ENCODE measurements around the gene MBD6. TPM values are rescaled to one million over a fixed set of nuclear protein-coding genes. Genes with fewer than 3 reads are reported as not detected.
"Not testable (repeated sequence)": the region's sequence is repeated elsewhere in the genome, so short reads cannot be mapped to it uniquely, and the experiment has no call there.

The MBD6 gene
- total RNA-seq, 1 donor from 2014 or later, result 99.0 TPM

- no peak for DNase-seq (ENCODE audit: low spot score)
- Mint-ChIP-seq H3K4me3 (ENCODE audit: unreplicated experiment) (no peak overlapping the region), H3K4me1 (ENCODE audit: unreplicated experiment) (no peaks in the 10 kb centered on the region), H3K27me3 (ENCODE audit: unreplicated experiment) (peaks cover 2% of the 10 kb centered on the region), H3K9me3 (ENCODE audit: unreplicated experiment) (no peaks in the 10 kb centered on the region), H3K27ac (ENCODE audit: unreplicated experiment) (no peak overlapping the region), H3K36me3 (ENCODE audit: low read depth, unreplicated experiment) (no peaks in the 10 kb centered on the region)
- TF ChIP-seq CTCF (IDR thresholded peaks at IDR 0.05; ENCODE audit: unreplicated experiment), result no peak
Measured at GRCh38 chr12:57569858-57570257, 47.2 kb downstream of the MBD6 start.

GRCh38 chr12:57570438-57570837, 47.8 kb downstream of the MBD6 start:
- H3K36me3 Mint-ChIP-seq (ENCODE audit: low read depth, unreplicated experiment); H3K27ac Mint-ChIP-seq (ENCODE audit: unreplicated experiment): not testable (repeated sequence)

GRCh38 chr12:57571926-57572762, 49.5 kb downstream of the MBD6 start:
- H3K36me3 Mint-ChIP-seq (ENCODE audit: low read depth, unreplicated experiment), result no peaks in the 10 kb centered on the region

More at GRCh38 chr12:57570438-57570837, 47.8 kb downstream of the MBD6 start:
- H3K9me3 Mint-ChIP-seq (ENCODE audit: unreplicated experiment); H3K4me1 Mint-ChIP-seq (ENCODE audit: unreplicated experiment); H3K27me3 Mint-ChIP-seq (ENCODE audit: unreplicated experiment); DNase-seq (ENCODE audit: low spot score); H3K4me3 Mint-ChIP-seq (ENCODE audit: unreplicated experiment): not testable (repeated sequence)

GRCh38 chr12:57574795-57575194, 52.2 kb downstream of the MBD6 start:
- no peak overlapping the region for H3K4me3 Mint-ChIP-seq (ENCODE audit: unreplicated experiment)
- H3K36me3 Mint-ChIP-seq (ENCODE audit: low read depth, unreplicated experiment), result no peaks in the 10 kb centered on the region

More at GRCh38 chr12:57571926-57572762, 49.5 kb downstream of the MBD6 start:
- H3K4me1 Mint-ChIP-seq (ENCODE audit: unreplicated experiment), result no peaks in the 10 kb centered on the region
- peaks cover 7% of the 10 kb centered on the region for H3K27me3 Mint-ChIP-seq (ENCODE audit: unreplicated experiment)
- H3K27ac Mint-ChIP-seq (ENCODE audit: unreplicated experiment), result no peak overlapping the region
- no peak for TF ChIP-seq CTCF (IDR thresholded peaks at IDR 0.05; ENCODE audit: unreplicated experiment)
- DNase-seq (ENCODE audit: low spot score), result no peak
- no peak overlapping the region for H3K4me3 Mint-ChIP-seq (ENCODE audit: unreplicated experiment)
- no peaks in the 10 kb centered on the region for H3K9me3 Mint-ChIP-seq (ENCODE audit: unreplicated experiment)

More at GRCh38 chr12:57574795-57575194, 52.2 kb downstream of the MBD6 start:
- Mint-ChIP-seq H3K4me1 (ENCODE audit: unreplicated experiment) (no peaks in the 10 kb centered on the region), H3K27me3 (ENCODE audit: unreplicated experiment) (peaks cover 9% of the 10 kb centered on the region), H3K27ac (ENCODE audit: unreplicated experiment) (no peak overlapping the region), H3K9me3 (ENCODE audit: unreplicated experiment) (no peaks in the 10 kb centered on the region)
- DNase-seq (ENCODE audit: low spot score), result no peak
- no peak for TF ChIP-seq CTCF (IDR thresholded peaks at IDR 0.05; ENCODE audit: unreplicated experiment)

Measured in endothelial cell (in vitro differentiated cells).